Measurements from ENCODE around the gene C22orf23.

The C22orf23 gene

DNA sequence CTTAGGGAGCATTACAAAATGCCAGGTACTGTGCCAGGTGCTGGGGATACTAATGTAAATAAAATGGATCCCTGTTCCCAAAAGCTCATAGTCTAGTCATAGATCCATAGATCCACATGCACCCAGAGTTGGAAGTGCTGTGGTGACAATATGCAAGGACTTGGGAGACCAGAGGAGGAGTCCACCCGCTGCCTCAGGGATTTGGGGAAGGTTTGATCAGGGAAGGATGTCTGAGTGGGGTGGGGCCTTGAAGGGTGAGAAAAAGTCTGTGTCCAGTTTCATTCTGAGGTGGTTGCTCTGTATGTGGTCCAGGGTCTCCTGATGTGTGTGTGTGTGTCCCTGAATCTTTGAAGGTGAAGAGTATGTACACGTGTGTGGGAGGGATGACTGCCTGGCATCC, 21.8 kb upstream of the C22orf23 start:
- in situ Hi-C loops (cut with MboI; ENCODE audit: low pct_unique_long_range_greater_than_20kb, low sequenced_read_pairs, unreplicated experiment), result no loop called here

DNA sequence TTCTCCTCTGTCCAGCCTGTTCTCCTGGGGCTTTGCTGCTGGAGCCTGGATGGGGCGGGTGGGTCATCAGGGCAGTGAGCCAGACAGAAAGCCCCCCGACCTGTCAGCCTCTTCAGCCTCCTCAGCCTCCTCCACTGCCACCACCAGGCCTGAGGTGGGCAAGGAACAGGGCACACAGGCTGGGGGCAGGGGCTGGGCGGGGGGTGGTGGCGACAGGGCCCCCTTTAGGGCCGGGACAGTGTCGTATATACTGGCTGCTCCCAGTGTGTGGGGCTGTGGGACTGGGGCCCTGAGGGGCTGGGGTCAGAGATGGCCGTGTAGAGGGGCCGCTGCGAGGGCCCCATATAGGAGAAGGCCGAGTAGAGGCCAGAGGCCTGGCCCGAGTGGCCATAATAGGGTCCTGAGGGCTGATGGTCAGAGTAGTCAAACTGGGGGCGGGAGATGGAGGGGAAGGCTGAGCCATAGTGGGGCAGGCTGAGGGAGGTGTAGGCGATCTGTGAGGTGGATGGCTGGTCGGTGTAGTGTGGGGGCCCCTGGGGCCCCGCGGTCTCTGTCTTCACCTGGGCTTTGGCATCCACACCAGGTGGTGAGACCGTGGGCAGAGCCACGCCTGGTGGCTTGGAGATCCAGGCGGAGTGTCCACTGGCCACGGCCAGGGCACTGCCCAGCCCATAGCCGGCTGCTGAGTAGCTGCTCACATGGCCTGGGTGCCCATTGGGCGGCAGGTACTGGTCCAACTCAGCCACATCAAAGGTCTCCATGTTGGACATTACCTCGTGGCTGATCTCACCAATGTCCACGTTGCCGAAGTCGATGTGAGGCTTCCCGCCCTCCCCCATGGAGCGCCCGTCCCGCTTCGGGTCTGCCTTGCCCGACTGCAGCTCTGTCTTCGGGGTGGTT, 20.1 kb upstream of the C22orf23 start:
- TF ChIP-seq, protein P1, sequence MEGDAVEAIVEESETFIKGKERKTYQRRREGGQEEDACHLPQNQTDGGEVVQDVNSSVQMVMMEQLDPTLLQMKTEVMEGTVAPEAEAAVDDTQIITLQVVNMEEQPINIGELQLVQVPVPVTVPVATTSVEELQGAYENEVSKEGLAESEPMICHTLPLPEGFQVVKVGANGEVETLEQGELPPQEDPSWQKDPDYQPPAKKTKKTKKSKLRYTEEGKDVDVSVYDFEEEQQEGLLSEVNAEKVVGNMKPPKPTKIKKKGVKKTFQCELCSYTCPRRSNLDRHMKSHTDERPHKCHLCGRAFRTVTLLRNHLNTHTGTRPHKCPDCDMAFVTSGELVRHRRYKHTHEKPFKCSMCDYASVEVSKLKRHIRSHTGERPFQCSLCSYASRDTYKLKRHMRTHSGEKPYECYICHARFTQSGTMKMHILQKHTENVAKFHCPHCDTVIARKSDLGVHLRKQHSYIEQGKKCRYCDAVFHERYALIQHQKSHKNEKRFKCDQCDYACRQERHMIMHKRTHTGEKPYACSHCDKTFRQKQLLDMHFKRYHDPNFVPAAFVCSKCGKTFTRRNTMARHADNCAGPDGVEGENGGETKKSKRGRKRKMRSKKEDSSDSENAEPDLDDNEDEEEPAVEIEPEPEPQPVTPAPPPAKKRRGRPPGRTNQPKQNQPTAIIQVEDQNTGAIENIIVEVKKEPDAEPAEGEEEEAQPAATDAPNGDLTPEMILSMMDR (IDR thresholded peaks at IDR 0.05; ENCODE audit: extremely low read depth, insufficient read depth, missing control alignments), result no peak
- no peak for DNase-seq (ENCODE audit: low spot score)
- in situ Hi-C loops (cut with MboI; ENCODE audit: low pct_unique_long_range_greater_than_20kb, low sequenced_read_pairs, unreplicated experiment), result no loop called here

More for the DNA sequence above, 21.8 kb upstream of the C22orf23 start:
- DNase-seq (ENCODE audit: low spot score), result no peak
- TF ChIP-seq, protein P1 (IDR thresholded peaks at IDR 0.05; ENCODE audit: extremely low read depth, insufficient read depth, missing control alignments), result no peak

DNA sequence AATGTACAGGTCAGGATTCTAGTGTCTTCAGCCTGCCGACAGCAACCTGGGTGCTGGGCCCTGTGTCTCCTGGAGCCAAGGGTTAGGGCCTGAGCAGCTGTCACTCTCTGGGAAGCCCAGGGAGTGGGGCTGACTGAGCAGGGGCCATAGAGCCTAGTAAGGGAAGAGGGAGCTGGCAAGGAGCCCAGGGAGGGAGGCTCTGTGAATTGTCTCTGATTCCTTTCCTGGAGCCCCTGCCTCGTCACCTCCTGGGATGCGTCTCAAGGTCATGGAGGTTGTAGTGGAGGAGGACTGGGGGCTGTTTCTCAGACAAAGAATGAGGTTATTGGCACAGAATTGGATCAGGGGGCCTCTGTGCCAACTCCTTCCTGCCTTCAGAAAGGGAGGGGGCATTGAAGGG, 19.1 kb upstream of the C22orf23 start:
- TF ChIP-seq, protein P1 (IDR thresholded peaks at IDR 0.05; ENCODE audit: extremely low read depth, insufficient read depth, missing control alignments), result no peak
- no peak for DNase-seq (ENCODE audit: low spot score)
- in situ Hi-C loops (cut with MboI; ENCODE audit: low pct_unique_long_range_greater_than_20kb, low sequenced_read_pairs, unreplicated experiment), result no loop called here

DNA sequence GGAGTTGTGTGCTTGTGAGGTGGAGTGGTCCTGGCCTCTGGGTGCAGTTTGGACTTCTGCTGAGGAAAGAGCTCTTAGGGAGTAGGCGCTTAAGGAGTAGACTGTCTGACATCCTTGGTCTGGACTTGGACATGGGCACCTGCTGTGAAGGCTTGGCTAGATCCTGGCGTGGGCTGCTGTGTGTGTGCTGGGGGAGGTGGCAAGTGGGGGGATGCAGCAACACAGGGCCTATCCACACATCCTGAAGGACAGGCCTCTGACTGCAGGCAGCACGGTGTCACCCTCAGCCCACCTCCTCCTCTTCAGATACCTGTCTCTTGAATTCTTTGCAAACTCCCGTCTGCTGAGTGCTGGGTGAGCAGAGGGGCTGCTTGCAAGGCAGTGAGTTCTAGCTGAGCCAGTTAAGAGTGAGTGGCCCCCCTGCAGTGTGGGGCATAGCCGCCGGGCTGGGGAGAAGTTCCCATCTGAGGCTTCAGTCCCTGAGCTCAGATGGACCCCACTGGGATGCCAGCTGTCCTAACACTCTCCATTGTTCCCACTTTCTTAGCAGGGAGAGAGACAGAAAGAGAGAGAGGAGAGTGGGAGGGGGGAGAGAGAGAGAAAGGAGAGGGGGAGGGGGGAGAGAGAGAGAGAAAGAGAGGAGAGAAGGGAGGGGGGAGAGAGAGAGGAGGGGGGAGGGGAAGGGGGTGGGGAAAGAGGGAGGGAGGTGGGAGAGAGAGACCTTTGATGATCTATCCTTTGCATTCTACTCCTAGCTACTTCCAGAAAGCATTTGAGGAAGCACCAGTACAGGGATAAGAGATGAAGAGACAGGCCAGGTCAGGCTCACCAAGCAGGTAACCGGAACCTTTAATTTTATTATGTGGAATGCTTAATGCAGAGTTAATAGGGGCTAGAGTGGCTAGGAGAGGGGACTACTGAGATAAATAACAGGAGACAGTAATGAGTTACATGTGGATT, 18.4 kb upstream of the C22orf23 start:
- TF ChIP-seq, protein P1 (IDR thresholded peaks at IDR 0.05; ENCODE audit: extremely low read depth, insufficient read depth, missing control alignments), result no peak
- in situ Hi-C loops (cut with MboI; ENCODE audit: low pct_unique_long_range_greater_than_20kb, low sequenced_read_pairs, unreplicated experiment), result no loop called here
- no peak for DNase-seq (ENCODE audit: low spot score)

DNA sequence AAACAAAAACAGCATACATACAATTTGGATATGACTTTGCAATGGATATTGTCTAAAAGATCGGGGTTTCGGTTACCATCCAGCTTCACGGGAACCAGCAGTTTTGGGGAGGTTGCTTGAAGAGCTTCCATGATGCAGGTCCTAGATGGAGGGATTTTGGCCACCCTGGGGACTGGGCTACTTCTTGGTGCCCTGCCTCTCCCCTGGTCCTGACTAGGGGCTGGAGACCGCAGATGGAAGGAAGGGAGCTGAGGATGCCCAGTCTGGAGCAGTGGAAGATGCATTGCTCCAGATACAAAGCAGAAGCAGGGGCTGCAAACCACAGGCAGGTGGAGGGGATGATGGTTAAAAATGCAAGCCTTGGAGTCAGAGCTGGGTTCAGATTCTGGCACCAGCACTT, 17.5 kb upstream of the C22orf23 start:
- DNase-seq (ENCODE audit: low spot score), result no peak
- in situ Hi-C loops (cut with MboI; ENCODE audit: low pct_unique_long_range_greater_than_20kb, low sequenced_read_pairs, unreplicated experiment), result no loop called here
- TF ChIP-seq, protein P1 (IDR thresholded peaks at IDR 0.05; ENCODE audit: extremely low read depth, insufficient read depth, missing control alignments), result no peak

DNA sequence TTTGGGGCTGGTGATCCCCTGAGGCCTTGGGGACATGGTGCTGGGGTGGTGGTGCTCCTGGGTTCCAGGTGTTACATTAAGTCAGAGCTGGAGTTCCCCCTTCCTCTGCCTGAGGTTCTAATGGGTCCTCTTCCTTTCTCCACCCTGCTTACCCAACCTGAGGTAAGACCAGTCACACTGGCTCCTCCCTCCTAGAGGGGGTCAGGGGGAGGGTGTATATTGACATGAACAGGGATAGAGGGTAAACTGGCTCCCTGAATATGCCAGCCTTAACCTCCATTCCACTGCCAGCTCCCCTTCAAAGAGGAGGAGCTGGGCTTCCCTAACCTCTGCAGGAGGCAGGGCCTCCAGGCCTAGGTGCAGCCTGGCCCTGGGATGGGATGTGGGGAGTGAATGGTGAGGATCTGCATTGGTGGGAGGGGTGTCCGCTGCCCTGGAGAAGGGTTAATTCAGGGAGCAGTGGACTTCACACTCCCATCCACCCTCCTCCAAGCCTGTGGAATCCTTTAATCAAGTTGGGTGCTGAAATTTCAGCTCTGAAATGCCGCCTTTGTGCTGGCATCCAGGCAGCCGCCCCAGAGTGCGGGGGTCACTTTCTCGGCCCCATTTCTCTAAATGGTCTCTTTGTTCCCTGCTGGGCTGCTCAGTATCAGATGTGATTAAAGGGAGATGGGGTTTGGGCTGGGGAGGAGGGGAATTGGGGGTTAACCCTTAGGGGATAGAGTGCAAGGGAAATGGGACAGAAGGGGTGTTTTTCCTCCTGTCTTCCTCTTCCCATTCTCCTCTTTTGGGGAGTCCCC, 15.3 kb upstream of the C22orf23 start:
- TF ChIP-seq, protein P1 (IDR thresholded peaks at IDR 0.05; ENCODE audit: extremely low read depth, insufficient read depth, missing control alignments), result no peak
- in situ Hi-C loops (cut with MboI; ENCODE audit: low pct_unique_long_range_greater_than_20kb, low sequenced_read_pairs, unreplicated experiment), result no loop called here

More for the DNA sequence above, 15.3 kb upstream of the C22orf23 start:
- DNase-seq (ENCODE audit: low spot score), result no peak

Measured in GM13977 (cell line).